ENCODE results near the gene PPP1R16B.
A peak's percentile ranks its signal among the peaks of the same experiment; 100 is the strongest.
"Not testable (repeated sequence)": the region's sequence is repeated elsewhere in the genome, so short reads cannot be mapped to it uniquely, and the experiment has no call there.

Gene PPP1R16B

GRCh38 chr20:38794057-38794456 lies 11.4 kb upstream of the PPP1R16B start:
- DNase-seq, result not testable (repeated sequence)

- no peak for DNase-seq
Observed at GRCh38 chr20:38798266-38798665, 7.2 kb upstream of the PPP1R16B start.

- no peak for DNase-seq
Observed at GRCh38 chr20:38799203-38799602, 6.3 kb upstream of the PPP1R16B start.

GRCh38 chr20:38800882-38801281 lies 4.6 kb upstream of the PPP1R16B start:
- no peak for DNase-seq

- no peak for DNase-seq
Observed at GRCh38 chr20:38804221-38804620, 1.3 kb upstream of the PPP1R16B start.

GRCh38 chr20:38804682-38805501 lies 605 bp upstream of the PPP1R16B start:
- peak; percentile 66 for DNase-seq

- peak; percentile 46 for DNase-seq
Observed at GRCh38 chr20:38805958-38806854, 709 bp downstream of the PPP1R16B start.

- peak; percentile 44 for DNase-seq
Observed at GRCh38 chr20:38806855-38807655, 1.6 kb downstream of the PPP1R16B start.

GRCh38 chr20:38809942-38810341 lies 4.4 kb downstream of the PPP1R16B start:
- no peak for DNase-seq

- no peak for DNase-seq
Observed at GRCh38 chr20:38810926-38811630, 5.6 kb downstream of the PPP1R16B start.

- DNase-seq, result no peak
Observed at GRCh38 chr20:38811769-38812168, 6.3 kb downstream of the PPP1R16B start.

- DNase-seq, result no peak
Observed at GRCh38 chr20:38812182-38812581, 6.7 kb downstream of the PPP1R16B start.

GRCh38 chr20:38812709-38813573 lies 7.4 kb downstream of the PPP1R16B start:
- DNase-seq, result no peak

- DNase-seq, result not testable (repeated sequence)
Observed at GRCh38 chr20:38813574-38813962, 8.1 kb downstream of the PPP1R16B start.

- no peak for DNase-seq
Observed at GRCh38 chr20:38815446-38815845, 9.9 kb downstream of the PPP1R16B start.

GRCh38 chr20:38818113-38819065 lies 12.9 kb downstream of the PPP1R16B start:
- no peak for DNase-seq

- DNase-seq, result no peak
Observed at GRCh38 chr20:38825571-38825900, 20.0 kb downstream of the PPP1R16B start.

- no peak for DNase-seq
Observed at GRCh38 chr20:38825901-38826625, 20.6 kb downstream of the PPP1R16B start.

GRCh38 chr20:38827770-38828281 lies 22.3 kb downstream of the PPP1R16B start:
- no peak for DNase-seq
